Right lobe of liver (tissue), 6 donors: Measurements from ENCODE around the gene SPTBN4. TPM values are rescaled to one million over a fixed set of nuclear protein-coding genes. Genes with fewer than 3 reads are reported as not detected.

Experiments
- ATAC-seq, 4 donors: fragments of 200-7000 bp; cut with Tn5 transposase; one replicate each; pipeline ENCODE4 v1.9.1; 2020; ENCODE audit warnings: mild to moderate bottlenecking in 4 of 4, moderate library complexity in 4 of 4
- DNase-seq, 3 donors: peaks; one replicate each; pipeline ENCODE4 v3.0.0-alpha.2; 2020
- H3K27ac ChIP-seq, 3 donors: fragments of 200-600 bp; one replicate each; pipeline ENCODE4 v1.8.0; 2022
- H3K27me3 ChIP-seq, 2 donors: fragments of 200-600 bp; one replicate each; pipeline ENCODE4 v1.8.0; 2022
- H3K36me3 ChIP-seq, 4 donors: fragments of 200-600 bp; sonication (generic) in 1 of 4; one replicate each; pipeline versions ENCODE4 v1.5.1 to v1.8.0; 2017 to 2022; ENCODE audit warnings: control low read depth in 1 of 4
- H3K4me1 ChIP-seq, 4 donors: fragments of 200-600 bp; sonication (generic) in 1 of 4; one replicate each; pipeline versions ENCODE4 v1.5.1 to v1.8.0; 2017 to 2022; ENCODE audit warnings: control low read depth in 1 of 4
- H3K4me3 ChIP-seq, 3 donors: fragments of 200-600 bp; one replicate each; pipeline ENCODE4 v1.8.0; 2022
- H3K9me3 ChIP-seq, 4 donors: fragments of 200-600 bp; sonication (generic) in 1 of 4; one replicate each; pipeline versions ENCODE4 v1.5.1 to v1.8.0; 2017 to 2022; ENCODE audit warnings: control low read depth in 1 of 4
- CTCF ChIP-seq, 4 donors: fragments of 200-600 bp in 3 of 4; fragments of 450-650 bp in 1 of 4; IDR thresholded peaks; one replicate each; pipeline versions ENCODE4 v1.5.1 to v1.8.0; 2016 to 2022; ENCODE audit warnings: antibody characterized with exemption in 4 of 4, mild to moderate bottlenecking in 2 of 4
- POLR2A ChIP-seq: fragments of 450-650 bp; IDR thresholded peaks from one replicate; pipeline ENCODE4 v1.6.1; 2017; ENCODE audit warnings: antibody characterized with exemption, mild to moderate bottlenecking
- WGBS: methylation state at CpG from one replicate; pipeline ENCODE4 v1.1.6; 2018; ENCODE audit warnings: low coverage, low lambda C conversion rate; ENCODE audit not compliant: insufficient coverage; ENCODE audit errors: missing lambda C conversion rate; 5-methylcytosine and 5-hydroxymethylcytosine counted together
- intact Hi-C, 2 donors: fragments of 100-400 bp; cut with DNase I; formaldehyde crosslinking; loops; one replicate each; pipeline versions ENCODE4 v1.11.2 to v1.14.1; 2022
- total RNA-seq, 6 experiments: library from RNA; depleted of rRNA in 2 of 6; stranded (reverse); fragments of >200 nt in 2 of 6; fragmentation: NEBNext Ultra II Directional in 3 of 6; extraction: Animal tissue kit (Norgen Biotek cat#: 25700) in 3 of 6; gene quantifications; one replicate each; pipeline versions ENCODE4 v1.1.0 to v1.2.4, GENCODE V29; 2016 to 2023
- donor health status: DM: no; HTN: yes; CAD: no.
- donor health status: DM: no; HTN: no; CAD: no.
- donor health status: DM: no; HTN: no; CAD: no.
- donor health status: DM: no; HTN: yes; CAD: no.
- donor health status: DM: no; HTN: yes; CAD: no.

Gene SPTBN4
- total RNA-seq, 6 experiments from 2014 or later = 0.44 to 1.6 (median 0.65) TPM

GRCh38 chr19:40599902-40600569 lies 133.2 kb downstream of the SPTBN4 start:
- DNase-seq (peak in 1 of 3 donors; percentile 58), ATAC-seq (no peak)
- peaks cover 0 to 30% of the 10 kb centered on the region in 2 donors for H3K27me3 ChIP-seq
- peaks cover 0 to 26% (median 1%) of the 10 kb centered on the region in 4 donors for H3K4me1 ChIP-seq
- peak overlapping the region; percentile 8 to 43 (median 26) for H3K27ac ChIP-seq
- H3K9me3 ChIP-seq = no peaks in the 10 kb centered on the region
- intact Hi-C loops = no loop called here
- TF ChIP-seq CTCF (IDR thresholded peaks at IDR 0.05) (no peak), POLR2A (no peak)
- no peak overlapping the region for H3K4me3 ChIP-seq
- H3K36me3 ChIP-seq = no peaks in the 10 kb centered on the region
- WGBS = 2% methylated on average over 17 of the region's 43 CpGs

- peaks cover 0 to 32% (median 1%) of the 10 kb centered on the region in 4 donors for H3K4me1 ChIP-seq
- intact Hi-C loops = no loop called here
- peaks cover 0 to 30% of the 10 kb centered on the region in 2 donors for H3K27me3 ChIP-seq
- DNase-seq (no peak), ATAC-seq (no peak)
- no peak for TF ChIP-seq POLR2A
- TF ChIP-seq CTCF (IDR thresholded peaks at IDR 0.05) = no peak
- no peaks in the 10 kb centered on the region for H3K36me3 ChIP-seq
- H3K27ac ChIP-seq = peak overlapping the region in 2 of 3 donors; percentile 26 to 43
- WGBS = 7% methylated on average over 12 of the region's 13 CpGs
- H3K9me3 ChIP-seq = no peaks in the 10 kb centered on the region
- H3K4me3 ChIP-seq = no peak overlapping the region
Observed at GRCh38 chr19:40600570-40601133, 133.9 kb downstream of the SPTBN4 start.

GRCh38 chr19:40601134-40601974 lies 134.6 kb downstream of the SPTBN4 start, which contains the start of gene LTBP4:
TSS of gene LTBP4 (plus strand) at chr19:40601369. CDS start at chr19:40601388, 19 bp downstream.
- H3K4me1 ChIP-seq = peaks cover 0 to 36% (median 1%) of the 10 kb centered on the region in 4 donors
- H3K27me3 ChIP-seq = peaks cover 0 to 30% of the 10 kb centered on the region in 2 donors
- ATAC-seq = no peak

More at GRCh38 chr19:40601134-40601974, 134.6 kb downstream of the SPTBN4 start, which contains the start of gene LTBP4:
- Histone ChIP-seq H3K9me3 (no peaks in the 10 kb centered on the region), H3K36me3 (no peaks in the 10 kb centered on the region), H3K27ac (peak within 1 kb of the TSS; percentile 8 to 70 (median 44)), H3K4me3 (peak within 1 kb of the TSS; percentile 23 to 38 (median 29))
- WGBS = 1% methylated on average over 7 of the region's 82 CpGs
- TF ChIP-seq POLR2A (no peak), CTCF (IDR thresholded peaks at IDR 0.05) (no peak)
- intact Hi-C loops = no loop called here
- no peak for DNase-seq
